HL-60 (cell line): ENCODE measurements around the gene TOP1.
"Not testable (repeated sequence)": the region's sequence is repeated elsewhere in the genome, so short reads cannot be mapped to it uniquely, and the experiment has no call there.

Source experiments
- DNase-seq, 2 experiments: peaks; one replicate each; pipeline ENCODE4 v3.0.0-alpha.2; 2010 to 2020; ENCODE audit warnings: low read depth in 1 of 2, low spot score in 1 of 2
- H3K27ac ChIP-seq: fragments of 250-450 bp; sonication (Bioruptor Pico); replicated peaks from 2 replicates; pipeline ENCODE4 v1.5.1; 2020; ENCODE audit warnings: mild to moderate bottlenecking, moderate library complexity
- H3K27me3 ChIP-seq: fragments of 250-450 bp; sonication (Bioruptor Pico); 2 replicates; pipeline ENCODE4 v1.5.1; 2021; ENCODE audit warnings: mild to moderate bottlenecking, moderate library complexity; ENCODE audit not compliant: insufficient read depth, poor library complexity, severe bottlenecking
- H3K4me3 ChIP-seq: replicated peaks from 2 replicates; pipeline ENCODE4 v1.5.1; 2011; ENCODE audit warnings: mild to moderate bottlenecking, control low read depth, low read length; ENCODE audit not compliant: insufficient read depth
- GABPA ChIP-seq: IDR thresholded peaks from 2 replicates; pipeline ENCODE4 v1.6.1; 2012; ENCODE audit warnings: low read depth
- POLR2AphosphoS5 ChIP-seq: IDR thresholded peaks from 2 replicates; pipeline ENCODE4 v1.6.1; 2012; ENCODE audit warnings: low read depth
- SPI1 ChIP-seq: IDR thresholded peaks from 2 replicates; pipeline ENCODE4 v1.6.1; 2012; ENCODE audit warnings: low read depth, mild to moderate bottlenecking, borderline replicate concordance
- TF ChIP-seq, protein P1 (sequence below): IDR thresholded peaks from one replicate; pipeline ENCODE4 v1.5.1; 2011; ENCODE audit warnings: low read length, control low read depth, inconsistent platforms; ENCODE audit not compliant: insufficient read depth
- TF ChIP-seq, protein P2 (sequence below): IDR thresholded peaks from 2 replicates; pipeline ENCODE4 v1.6.1; 2012; ENCODE audit warnings: low read depth; ENCODE audit not compliant: insufficient replicate concordance

Gene TOP1

DNA sequence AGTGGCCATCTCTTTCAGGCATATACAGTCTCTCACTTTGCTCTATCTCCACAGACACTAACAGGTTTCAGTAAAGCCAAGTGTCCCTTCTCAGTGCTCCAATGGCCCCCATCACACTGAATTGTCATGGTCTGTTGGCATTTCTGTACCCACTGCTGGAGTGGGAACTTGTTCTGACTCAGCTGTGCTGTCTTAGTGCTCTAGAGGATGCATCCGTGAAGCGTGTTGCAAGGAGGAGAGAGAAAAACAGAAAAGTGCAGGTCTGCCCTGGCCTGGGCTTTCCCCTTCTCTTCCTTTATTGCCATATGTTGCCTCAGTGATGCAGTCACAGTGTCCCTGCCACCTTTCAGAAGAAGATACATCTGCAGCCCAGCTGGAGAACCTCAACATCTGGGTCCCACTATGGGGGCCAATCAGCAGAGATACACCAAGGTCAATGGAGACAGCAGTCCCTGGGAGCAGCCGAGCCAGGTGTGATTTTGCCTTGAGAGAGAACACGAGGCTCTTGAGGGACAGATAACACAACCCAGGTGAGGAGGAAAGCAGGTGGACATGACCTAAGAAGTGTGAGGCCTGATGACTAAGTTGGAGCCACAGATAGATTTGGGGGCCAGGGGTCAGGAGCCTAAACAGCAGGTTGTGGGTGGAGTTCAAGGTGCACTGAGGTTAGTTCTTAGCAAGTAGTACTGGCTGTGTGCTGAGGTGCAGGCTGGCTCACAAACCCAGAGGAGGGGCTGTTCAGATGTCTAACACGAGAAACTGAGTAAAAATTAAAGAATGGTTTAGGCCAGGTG lies 103.2 kb downstream of the TOP1 start:
- no peak for DNase-seq
- no peak overlapping the region for H3K4me3 ChIP-seq
- no peak overlapping the region for H3K27ac ChIP-seq
- TF ChIP-seq SPI1 (no peak), POLR2AphosphoS5 (no peak), GABPA (no peak)
- TF ChIP-seq, protein P1, sequence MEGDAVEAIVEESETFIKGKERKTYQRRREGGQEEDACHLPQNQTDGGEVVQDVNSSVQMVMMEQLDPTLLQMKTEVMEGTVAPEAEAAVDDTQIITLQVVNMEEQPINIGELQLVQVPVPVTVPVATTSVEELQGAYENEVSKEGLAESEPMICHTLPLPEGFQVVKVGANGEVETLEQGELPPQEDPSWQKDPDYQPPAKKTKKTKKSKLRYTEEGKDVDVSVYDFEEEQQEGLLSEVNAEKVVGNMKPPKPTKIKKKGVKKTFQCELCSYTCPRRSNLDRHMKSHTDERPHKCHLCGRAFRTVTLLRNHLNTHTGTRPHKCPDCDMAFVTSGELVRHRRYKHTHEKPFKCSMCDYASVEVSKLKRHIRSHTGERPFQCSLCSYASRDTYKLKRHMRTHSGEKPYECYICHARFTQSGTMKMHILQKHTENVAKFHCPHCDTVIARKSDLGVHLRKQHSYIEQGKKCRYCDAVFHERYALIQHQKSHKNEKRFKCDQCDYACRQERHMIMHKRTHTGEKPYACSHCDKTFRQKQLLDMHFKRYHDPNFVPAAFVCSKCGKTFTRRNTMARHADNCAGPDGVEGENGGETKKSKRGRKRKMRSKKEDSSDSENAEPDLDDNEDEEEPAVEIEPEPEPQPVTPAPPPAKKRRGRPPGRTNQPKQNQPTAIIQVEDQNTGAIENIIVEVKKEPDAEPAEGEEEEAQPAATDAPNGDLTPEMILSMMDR, result no peak
- TF ChIP-seq, protein P2, sequence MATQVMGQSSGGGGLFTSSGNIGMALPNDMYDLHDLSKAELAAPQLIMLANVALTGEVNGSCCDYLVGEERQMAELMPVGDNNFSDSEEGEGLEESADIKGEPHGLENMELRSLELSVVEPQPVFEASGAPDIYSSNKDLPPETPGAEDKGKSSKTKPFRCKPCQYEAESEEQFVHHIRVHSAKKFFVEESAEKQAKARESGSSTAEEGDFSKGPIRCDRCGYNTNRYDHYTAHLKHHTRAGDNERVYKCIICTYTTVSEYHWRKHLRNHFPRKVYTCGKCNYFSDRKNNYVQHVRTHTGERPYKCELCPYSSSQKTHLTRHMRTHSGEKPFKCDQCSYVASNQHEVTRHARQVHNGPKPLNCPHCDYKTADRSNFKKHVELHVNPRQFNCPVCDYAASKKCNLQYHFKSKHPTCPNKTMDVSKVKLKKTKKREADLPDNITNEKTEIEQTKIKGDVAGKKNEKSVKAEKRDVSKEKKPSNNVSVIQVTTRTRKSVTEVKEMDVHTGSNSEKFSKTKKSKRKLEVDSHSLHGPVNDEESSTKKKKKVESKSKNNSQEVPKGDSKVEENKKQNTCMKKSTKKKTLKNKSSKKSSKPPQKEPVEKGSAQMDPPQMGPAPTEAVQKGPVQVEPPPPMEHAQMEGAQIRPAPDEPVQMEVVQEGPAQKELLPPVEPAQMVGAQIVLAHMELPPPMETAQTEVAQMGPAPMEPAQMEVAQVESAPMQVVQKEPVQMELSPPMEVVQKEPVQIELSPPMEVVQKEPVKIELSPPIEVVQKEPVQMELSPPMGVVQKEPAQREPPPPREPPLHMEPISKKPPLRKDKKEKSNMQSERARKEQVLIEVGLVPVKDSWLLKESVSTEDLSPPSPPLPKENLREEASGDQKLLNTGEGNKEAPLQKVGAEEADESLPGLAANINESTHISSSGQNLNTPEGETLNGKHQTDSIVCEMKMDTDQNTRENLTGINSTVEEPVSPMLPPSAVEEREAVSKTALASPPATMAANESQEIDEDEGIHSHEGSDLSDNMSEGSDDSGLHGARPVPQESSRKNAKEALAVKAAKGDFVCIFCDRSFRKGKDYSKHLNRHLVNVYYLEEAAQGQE, result no peak
- no peaks in the 10 kb centered on the region for H3K27me3 ChIP-seq

DNA sequence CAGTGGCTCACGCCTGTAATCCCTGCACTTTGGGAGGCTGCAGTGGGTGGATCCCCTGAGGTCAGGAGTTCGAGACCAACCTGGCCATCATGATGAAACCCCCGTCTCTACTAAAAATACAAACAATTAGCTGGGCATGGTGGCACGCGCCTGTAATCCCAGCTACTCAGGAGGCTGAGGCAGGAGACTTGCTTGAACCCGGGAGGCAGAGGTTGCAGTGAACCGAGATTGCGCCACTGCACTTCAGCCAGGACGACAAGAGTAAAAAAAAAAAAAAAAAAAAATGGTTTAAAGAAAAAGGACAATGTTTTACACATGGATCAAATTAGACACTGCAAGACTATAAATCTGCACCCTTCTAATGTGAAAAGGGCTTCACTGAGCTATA lies 103.8 kb downstream of the TOP1 start:
- not testable (repeated sequence) for H3K4me3 ChIP-seq

DNA sequence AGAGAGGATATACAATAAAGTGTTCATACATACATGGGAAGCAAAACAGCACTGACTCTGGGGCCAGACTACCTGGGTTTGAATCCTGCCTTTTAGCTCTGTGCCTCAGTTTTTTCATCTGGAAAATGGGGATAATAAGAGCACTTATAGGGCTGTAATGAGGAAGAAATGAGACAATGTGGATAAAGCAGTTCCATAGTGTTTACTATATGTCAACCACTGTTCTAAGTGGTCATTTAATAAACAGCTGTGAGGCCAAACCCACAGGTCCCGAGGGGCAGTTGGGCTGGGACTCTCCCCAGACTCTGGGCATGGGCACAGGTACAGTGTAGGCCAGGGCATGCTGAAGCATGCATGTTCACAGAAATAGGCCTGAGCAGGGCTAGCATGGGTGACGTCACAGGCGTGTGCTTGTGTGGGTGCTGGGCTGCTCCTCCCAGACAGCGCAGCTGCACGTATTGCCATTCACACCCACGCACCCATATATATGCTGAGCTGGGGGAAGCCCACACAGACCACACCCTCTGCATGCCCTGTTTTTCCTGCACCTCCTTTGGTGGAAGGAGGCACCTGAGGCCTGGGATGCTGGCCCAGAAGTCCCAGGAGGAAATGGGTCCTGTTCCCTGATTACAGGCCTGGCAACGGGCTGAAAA lies 105.2 kb downstream of the TOP1 start:
- no peak overlapping the region for H3K4me3 ChIP-seq
- peaks cover 6% of the 10 kb centered on the region for H3K27me3 ChIP-seq
- no peak for DNase-seq
- TF ChIP-seq SPI1 (no peak), GABPA (no peak), POLR2AphosphoS5 (no peak)
- TF ChIP-seq, protein P1, result no peak
- TF ChIP-seq, protein P2, result no peak
- no peak overlapping the region for H3K27ac ChIP-seq

More for the DNA sequence above, 103.8 kb downstream of the TOP1 start:
- not testable (repeated sequence) for DNase-seq, H3K27me3 ChIP-seq, H3K27ac ChIP-seq

DNA sequence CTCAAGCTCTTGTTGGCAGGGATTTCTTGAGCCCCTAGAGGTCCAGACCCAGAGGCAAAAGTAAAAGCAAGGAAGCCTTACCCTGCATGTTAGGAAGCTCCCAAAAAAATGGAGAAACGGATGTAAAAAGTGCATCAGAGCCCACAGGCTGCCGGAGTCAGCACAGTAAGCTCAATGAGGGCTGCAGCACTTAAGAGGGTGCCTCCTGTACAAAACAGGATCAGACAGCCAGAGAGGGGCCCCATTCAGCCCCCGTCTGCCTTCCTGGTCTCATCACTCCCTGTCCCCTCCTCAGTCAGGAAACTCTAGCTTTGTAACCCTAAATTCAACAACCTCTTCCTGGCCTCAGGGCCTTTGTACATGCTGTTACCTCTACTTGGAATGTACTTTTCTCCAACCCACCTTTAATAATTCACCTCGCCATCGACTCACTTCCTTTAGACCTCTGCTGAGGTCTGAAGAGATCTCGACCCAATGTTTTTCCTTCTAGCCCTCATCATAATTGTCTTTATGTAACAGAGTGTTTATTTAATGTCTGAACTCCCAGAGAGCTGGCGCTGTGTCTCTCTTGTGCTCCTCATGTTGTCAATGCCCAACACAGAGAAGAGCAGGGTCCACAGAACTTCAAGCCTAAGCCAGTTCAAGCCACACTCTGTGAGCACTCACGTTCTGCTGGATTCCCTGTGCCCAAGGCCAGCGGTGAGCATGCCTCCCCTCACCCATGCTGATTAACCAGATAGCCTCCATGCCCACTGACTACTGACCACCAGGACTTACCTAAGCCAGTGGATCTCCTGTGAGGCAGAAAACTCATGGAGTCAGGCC lies 106.0 kb downstream of the TOP1 start:
- peaks cover 6% of the 10 kb centered on the region for H3K27me3 ChIP-seq
- TF ChIP-seq GABPA (no peak), POLR2AphosphoS5 (no peak), SPI1 (no peak)
- TF ChIP-seq, protein P2, result no peak
- TF ChIP-seq, protein P1, result no peak
- no peak overlapping the region for H3K4me3 ChIP-seq
- DNase-seq, result no peak
- H3K27ac ChIP-seq, result no peak overlapping the region
